Neuronal stem cell (in vitro differentiated cells): ENCODE data around the gene PCBP3.

Source experiments
- DNase-seq: peaks from one replicate; pipeline ENCODE4 v3.0.0-alpha.2; 2013; ENCODE audit warnings: low spot score
- H2AFZ ChIP-seq: one replicate; pipeline ENCODE4 v1.6.1; 2013; ENCODE audit warnings: mild to moderate bottlenecking, low read length, inconsistent platforms
- H2AK5ac ChIP-seq: 2 replicates; pipeline ENCODE4 v1.6.1; 2013; ENCODE audit warnings: low read depth, mild to moderate bottlenecking, inconsistent platforms, low read length, moderate library complexity, mixed read lengths
- H2BK120ac ChIP-seq: 2 replicates; pipeline ENCODE4 v1.6.1; 2013; ENCODE audit warnings: low read depth, mild to moderate bottlenecking, inconsistent platforms, low read length, moderate library complexity, mixed read lengths
- H2BK12ac ChIP-seq: one replicate; pipeline ENCODE4 v1.6.1; 2013; ENCODE audit warnings: low read length, inconsistent platforms
- H2BK15ac ChIP-seq: 2 replicates; pipeline ENCODE4 v1.6.1; 2013; ENCODE audit warnings: mild to moderate bottlenecking, low read length, inconsistent platforms, mixed read lengths
- H2BK5ac ChIP-seq: one replicate; pipeline ENCODE4 v1.6.1; 2013; ENCODE audit warnings: inconsistent platforms, mild to moderate bottlenecking, low read length, moderate library complexity
- H3K14ac ChIP-seq: one replicate; pipeline ENCODE4 v1.6.1; 2013; ENCODE audit warnings: low read length, inconsistent platforms
- H3K18ac ChIP-seq: 2 replicates; pipeline ENCODE4 v1.6.1; 2013; ENCODE audit warnings: low read length, inconsistent platforms
- H3K23ac ChIP-seq: 2 replicates; pipeline ENCODE4 v1.6.1; 2013; ENCODE audit warnings: low read depth, mild to moderate bottlenecking, mixed read lengths, low read length, inconsistent platforms; ENCODE audit not compliant: poor library complexity
- H3K27ac ChIP-seq: replicated peaks from 3 replicates; pipeline ENCODE4 v1.5.1; 2013; ENCODE audit warnings: low read length, inconsistent platforms
- H3K27me3 ChIP-seq, 3 experiments: 2 replicates each; pipeline ENCODE4 v1.6.1; 2013; ENCODE audit warnings: low read length in 3 of 3, mild to moderate bottlenecking in 2 of 3, inconsistent platforms in 1 of 3, low read depth in 1 of 3, mixed read lengths in 1 of 3, moderate library complexity in 1 of 3; ENCODE audit not compliant: control insufficient read depth in 3 of 3, insufficient read depth in 3 of 3
- H3K36me3 ChIP-seq, 2 donors: replicated peaks in 1 of 2; 2 replicates each; pipeline ENCODE4 v1.6.1; 2013; ENCODE audit warnings: low read length in 2 of 2; ENCODE audit not compliant: control insufficient read depth in 2 of 2, insufficient read depth in 2 of 2
- H3K4ac ChIP-seq: 2 replicates; pipeline ENCODE4 v1.6.1; 2013; ENCODE audit warnings: inconsistent platforms, mild to moderate bottlenecking, low read length, moderate library complexity
- H3K4me1 ChIP-seq, 2 donors: 1 replicate in 1 of 2; 2 replicates in 1 of 2; pipeline ENCODE4 v1.6.1; 2013; ENCODE audit warnings: low read length in 2 of 2, low read depth in 1 of 2; ENCODE audit not compliant: control insufficient read depth in 2 of 2, insufficient read depth in 1 of 2
- H3K4me2 ChIP-seq: one replicate; pipeline ENCODE4 v1.6.1; 2013; ENCODE audit warnings: mild to moderate bottlenecking, low read length, inconsistent platforms; ENCODE audit not compliant: insufficient read depth, poor library complexity, severe bottlenecking
- H3K4me3 ChIP-seq, 2 donors: 2 replicates each; pipeline ENCODE4 v1.5.1; 2013; ENCODE audit warnings: low read length in 2 of 2, mild to moderate bottlenecking in 2 of 2, inconsistent platforms in 1 of 2, moderate library complexity in 1 of 2
- H3K79me1 ChIP-seq: one replicate; pipeline ENCODE4 v1.6.1; 2013; ENCODE audit warnings: low read depth, mild to moderate bottlenecking, inconsistent platforms, low read length, moderate library complexity
- H3K9ac ChIP-seq: one replicate; pipeline ENCODE4 v1.6.1; 2013; ENCODE audit warnings: mild to moderate bottlenecking, low read depth, low read length, inconsistent platforms; ENCODE audit not compliant: poor library complexity
- H3K9me3 ChIP-seq, 2 donors: replicated peaks in 1 of 2; 2 replicates each; pipeline versions ENCODE3 to v1.6.1; 2013; ENCODE audit warnings: low read length in 2 of 2, mild to moderate bottlenecking in 2 of 2, inconsistent platforms in 1 of 2, low read depth in 1 of 2, mixed read lengths in 1 of 2, moderate library complexity in 1 of 2; ENCODE audit not compliant: control insufficient read depth in 2 of 2, insufficient read depth in 1 of 2
- H4K8ac ChIP-seq: one replicate; pipeline ENCODE4 v1.6.1; 2013; ENCODE audit warnings: low read depth, mild to moderate bottlenecking, inconsistent platforms, low read length, moderate library complexity
- H4K91ac ChIP-seq: one replicate; pipeline ENCODE4 v1.6.1; 2013; ENCODE audit warnings: low read length, low read depth, mild to moderate bottlenecking, inconsistent platforms; ENCODE audit not compliant: poor library complexity
- WGBS, 2 donors: extraction: QIAGEN DNeasy Blood & Tissue Kit; methylation state at CpG; one replicate each; pipeline ENCODE4 v1.1.7; 2013; ENCODE audit warnings: missing lambda C conversion rate in 2 of 2, mixed read lengths in 1 of 2; ENCODE audit not compliant: insufficient read length in 2 of 2, insufficient replicate concordance in 1 of 2; ENCODE audit errors: extremely low coverage in 2 of 2; 5-methylcytosine and 5-hydroxymethylcytosine counted together

The PCBP3 gene

DNA sequence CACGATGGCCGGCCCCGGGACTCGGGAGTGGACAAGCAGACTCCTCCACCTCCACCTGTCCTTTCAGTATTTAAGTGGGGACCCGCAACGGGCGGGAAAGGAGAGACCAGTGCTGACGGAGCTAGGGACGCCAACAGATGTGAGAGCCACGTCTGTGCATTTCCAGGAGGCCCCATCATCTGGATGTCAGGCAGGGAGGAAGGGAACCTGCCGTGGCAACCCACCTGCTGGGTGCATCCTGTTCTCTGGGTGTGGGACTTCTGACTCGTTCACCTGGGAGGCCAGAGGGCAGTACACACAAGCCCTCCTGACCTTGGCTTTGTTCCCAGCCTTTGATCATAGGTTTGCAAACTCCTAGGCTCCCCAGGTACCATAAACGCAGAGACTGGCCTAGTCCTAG lies 5.6 kb upstream of the PCBP3 start:
- Histone ChIP-seq H3K4me1 (peaks cover 0 to 7% of the 10 kb centered on the region in 2 donors), H2BK120ac (no peak overlapping the region), H3K4me2 (no peak overlapping the region), H4K8ac (no peak overlapping the region), H3K14ac (no peak overlapping the region), H2BK15ac (peak overlapping the region; percentile 55), H4K91ac (no peak overlapping the region), H3K18ac (peak overlapping the region; percentile 56), H2BK5ac (no peak overlapping the region), H3K79me1 (peaks cover 7% of the 10 kb centered on the region), H3K4me3 (no peak overlapping the region), H3K23ac (no peak overlapping the region), H2AK5ac (peak overlapping the region; percentile 56), H3K27me3 (peaks cover 0 to 40% (median 29%) of the 10 kb centered on the region in 3 experiments), H3K4ac (no peak overlapping the region), H3K9me3 (peaks cover 0 to 19% of the 10 kb centered on the region in 2 donors), H2AFZ (no peak overlapping the region), H2BK12ac (no peak overlapping the region), H3K9ac (no peak overlapping the region), H3K27ac (no peak overlapping the region), H3K36me3 (peaks cover 0 to 8% of the 10 kb centered on the region in 2 donors)
- no CpG with 5 or more reads among the region's 13 CpGs for WGBS, 2 donors
- DNase-seq = no peak

DNA sequence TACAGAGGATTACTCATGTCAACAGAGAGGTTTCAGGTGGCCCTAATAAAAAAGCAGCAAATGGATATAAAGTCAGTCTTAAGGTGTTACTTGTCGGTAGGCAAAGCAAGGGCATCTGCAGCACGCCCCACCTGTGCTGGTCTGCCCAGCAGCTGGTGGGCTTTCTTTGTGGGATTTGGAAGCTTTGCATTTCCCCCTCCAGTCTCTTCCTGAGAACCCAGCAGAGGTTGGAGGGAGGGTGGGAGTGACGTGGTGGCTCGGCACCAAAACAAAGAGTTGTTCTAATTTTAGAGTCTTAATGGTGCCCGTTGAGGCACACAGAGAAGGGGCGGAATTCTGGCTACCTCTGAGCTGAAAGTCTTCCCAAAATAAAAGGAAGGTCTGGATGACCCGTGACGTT lies 4.8 kb upstream of the PCBP3 start:
- Histone ChIP-seq H3K27me3 (peaks cover 0 to 40% (median 29%) of the 10 kb centered on the region in 3 experiments), H3K14ac (no peak overlapping the region), H4K91ac (no peak overlapping the region), H3K9me3 (peaks cover 0 to 19% of the 10 kb centered on the region in 2 donors), H2AK5ac (no peak overlapping the region), H3K4me1 (peaks cover 0 to 7% of the 10 kb centered on the region in 2 donors), H3K18ac (peak overlapping the region; percentile 61), H3K79me1 (peaks cover 7% of the 10 kb centered on the region), H2BK12ac (no peak overlapping the region), H3K9ac (no peak overlapping the region), H3K4ac (no peak overlapping the region), H3K23ac (no peak overlapping the region), H2BK15ac (no peak overlapping the region), H4K8ac (no peak overlapping the region), H2BK5ac (no peak overlapping the region), H3K4me2 (no peak overlapping the region), H3K27ac (no peak overlapping the region), H3K36me3 (peaks cover 0 to 8% of the 10 kb centered on the region in 2 donors), H2AFZ (no peak overlapping the region), H2BK120ac (no peak overlapping the region), H3K4me3 (no peak overlapping the region)
- no CpG with 5 or more reads among the region's 8 CpGs for WGBS, 2 donors
- no peak for DNase-seq

DNA sequence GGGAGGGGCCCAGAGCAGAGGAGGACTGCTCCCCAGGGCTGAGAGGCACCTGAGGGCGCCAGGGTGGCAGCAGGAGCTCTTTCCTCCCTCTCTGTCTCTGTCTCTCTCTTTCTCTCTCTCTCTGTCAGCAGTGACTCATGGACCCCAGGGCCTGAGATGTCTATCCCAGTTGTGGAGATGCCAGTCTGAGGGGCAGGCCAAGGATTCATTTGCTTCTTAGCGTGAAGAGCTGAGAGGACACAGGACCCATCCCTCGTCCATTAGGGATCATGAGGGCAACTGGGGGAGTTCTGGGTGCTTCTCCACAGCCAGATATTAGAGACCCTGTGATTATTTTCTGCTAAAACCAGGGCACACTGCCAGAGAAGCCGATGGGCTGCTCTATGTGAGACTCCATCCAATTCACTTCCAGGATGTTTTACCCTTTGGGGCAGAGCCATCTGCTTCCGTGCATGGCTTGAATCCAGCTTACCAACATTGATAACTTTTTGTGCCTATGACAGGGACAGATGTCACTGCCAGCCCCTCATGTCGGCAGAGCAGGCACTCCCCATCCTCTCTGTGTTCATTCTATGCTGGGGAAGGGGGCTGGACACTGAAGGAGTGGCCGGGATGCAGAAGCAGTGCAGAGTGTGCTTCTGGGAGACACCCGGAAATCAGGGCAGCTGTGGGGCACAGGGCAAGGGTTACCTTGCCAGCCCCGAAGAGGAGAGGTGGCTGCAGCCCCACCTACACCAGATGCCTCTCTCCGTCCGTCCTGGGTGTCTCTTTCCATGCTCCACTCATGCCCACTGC lies 4.1 kb upstream of the PCBP3 start:
- peaks cover 0 to 19% of the 10 kb centered on the region in 2 donors for H3K9me3 ChIP-seq
- H3K36me3 ChIP-seq = peaks cover 0 to 8% of the 10 kb centered on the region in 2 donors
- no peak overlapping the region for H2BK15ac ChIP-seq
- H3K18ac ChIP-seq = peak overlapping the region; percentile 53
- no peak overlapping the region for H4K8ac ChIP-seq
- no CpG with 5 or more reads among the region's 11 CpGs for WGBS, 2 donors
- peak overlapping the region; percentile 83 for H2BK5ac ChIP-seq
- H3K4me1 ChIP-seq = peaks cover 0 to 7% of the 10 kb centered on the region in 2 donors
- DNase-seq = no peak
- peaks cover 0 to 44% (median 33%) of the 10 kb centered on the region in 3 experiments for H3K27me3 ChIP-seq
- H2BK12ac ChIP-seq = no peak overlapping the region
- H3K79me1 ChIP-seq = peaks cover 7% of the 10 kb centered on the region
- no peak overlapping the region for H3K4me2 ChIP-seq
- peak overlapping the region; percentile 78 for H2AK5ac ChIP-seq
- H3K14ac ChIP-seq = no peak overlapping the region
- no peak overlapping the region for H3K27ac ChIP-seq
- no peak overlapping the region for H3K4ac ChIP-seq
- H3K23ac ChIP-seq = no peak overlapping the region
- H4K91ac ChIP-seq = no peak overlapping the region
- no peak overlapping the region for H3K9ac ChIP-seq
- H3K4me3 ChIP-seq = no peak overlapping the region
- no peak overlapping the region for H2AFZ ChIP-seq
- no peak overlapping the region for H2BK120ac ChIP-seq
